HT-29 (cell line): ENCODE results near the gene MICU2. TPM values are rescaled to one million over a fixed set of nuclear protein-coding genes. Genes with fewer than 3 reads are reported as not detected.

Source experiments
- small RNA-seq: library from RNA; depleted of rRNA; stranded (forward); fragments of <200 nt; gene quantifications from one replicate; pipeline ENCODE3, GENCODE V24; 2014
- total RNA-seq: library from RNA; depleted of rRNA; stranded (reverse); fragments of >200 nt; shearing (Covaris generic); gene quantifications from 2 replicates; pipeline ENCODE4 v1.2.3, GENCODE V29; 2014; rRNA removed

The MICU2 gene
- total RNA-seq, 1 experiment from 2014 or later: 170 TPM

Small RNA genes lying within 50 kb of the gene (small RNA-seq; reads per million reads assigned to genes)
- gene RNU6-59P: not detected

Other genes with a start within 250 kb of the MICU2 start
- gene ZDHHC20, start 144.9 kb downstream of the MICU2 start, total RNA-seq: 63.2 and 93.0 TPM in 2 replicates
- 3.7 and 8.3 TPM in 2 replicates for gene FGF9, start 66.9 kb upstream of the MICU2 start, total RNA-seq